AG09309 (cell line): ENCODE measurements around the gene MYO1D.

Experiments used
- DNase-seq: peaks from one replicate; pipeline ENCODE4 v3.0.0-alpha.2; 2010; ENCODE audit warnings: low read depth
- H3K4me3 ChIP-seq: 2 replicates; pipeline ENCODE4 v1.5.1; 2011; ENCODE audit warnings: mild to moderate bottlenecking, low read depth, low read length, moderate library complexity; ENCODE audit not compliant: control insufficient read depth
- CTCF ChIP-seq: IDR thresholded peaks from 2 replicates; pipeline ENCODE4 v1.5.1; 2011; ENCODE audit warnings: mild to moderate bottlenecking, low read depth, low read length, inconsistent platforms; ENCODE audit not compliant: insufficient read depth, control insufficient read depth; ENCODE audit errors: missing control alignments

The MYO1D gene

GRCh38 chr17:32861981-32862380, 14.9 kb downstream of the MYO1D start:
- no peak for TF ChIP-seq CTCF
- no peak for DNase-seq
- no peak overlapping the region for H3K4me3 ChIP-seq

- no peak overlapping the region for H3K4me3 ChIP-seq
- DNase-seq = no peak
- no peak for TF ChIP-seq CTCF
Measured at GRCh38 chr17:32859857-32860525, 16.9 kb downstream of the MYO1D start.

- DNase-seq = no peak
- H3K4me3 ChIP-seq = no peak overlapping the region
- TF ChIP-seq CTCF = no peak
Measured at GRCh38 chr17:32855620-32856019, 21.3 kb downstream of the MYO1D start.

- no peak overlapping the region for H3K4me3 ChIP-seq
- peak; percentile 2 for TF ChIP-seq CTCF
- DNase-seq = no peak
Measured at GRCh38 chr17:32854832-32855389, 22.0 kb downstream of the MYO1D start.

GRCh38 chr17:32854207-32854606, 22.7 kb downstream of the MYO1D start:
- H3K4me3 ChIP-seq = no peak overlapping the region
- no peak for DNase-seq
- no peak for TF ChIP-seq CTCF

GRCh38 chr17:32852811-32853210, 24.1 kb downstream of the MYO1D start:
- no peak for TF ChIP-seq CTCF
- no peak overlapping the region for H3K4me3 ChIP-seq
- no peak for DNase-seq
